ENCODE results near the gene GIMAP6.

GRCh38 chr7:150633926-150634325 lies 1.7 kb upstream of the GIMAP6 start:
- no peak for TF ChIP-seq CTCF (conservative IDR thresholded peaks at IDR 0.05; ENCODE audit: low read depth, low read length)
- no peak for TF ChIP-seq RCOR1 (IDR thresholded peaks at IDR 0.05; ENCODE audit: insufficient replicate concordance, low read length)
- TF ChIP-seq POLR2A (IDR thresholded peaks at IDR 0.05; ENCODE audit: low read depth, low read length) = no peak
- no peak for TF ChIP-seq BHLHE40 (IDR thresholded peaks at IDR 0.05; ENCODE audit: low read depth, low read length)
- TF ChIP-seq CEBPB (IDR thresholded peaks at IDR 0.05; ENCODE audit: low read depth, low read length) = no peak
- no peak for TF ChIP-seq MXI1 (IDR thresholded peaks at IDR 0.05; ENCODE audit: borderline replicate concordance, low read depth, low read length)
- TF ChIP-seq SMC3 (IDR thresholded peaks at IDR 0.05; ENCODE audit: low read depth, low read length) = no peak
- no peak for TF ChIP-seq RAD21 (IDR thresholded peaks at IDR 0.05; ENCODE audit: low read length)
- TF ChIP-seq, protein P1, sequence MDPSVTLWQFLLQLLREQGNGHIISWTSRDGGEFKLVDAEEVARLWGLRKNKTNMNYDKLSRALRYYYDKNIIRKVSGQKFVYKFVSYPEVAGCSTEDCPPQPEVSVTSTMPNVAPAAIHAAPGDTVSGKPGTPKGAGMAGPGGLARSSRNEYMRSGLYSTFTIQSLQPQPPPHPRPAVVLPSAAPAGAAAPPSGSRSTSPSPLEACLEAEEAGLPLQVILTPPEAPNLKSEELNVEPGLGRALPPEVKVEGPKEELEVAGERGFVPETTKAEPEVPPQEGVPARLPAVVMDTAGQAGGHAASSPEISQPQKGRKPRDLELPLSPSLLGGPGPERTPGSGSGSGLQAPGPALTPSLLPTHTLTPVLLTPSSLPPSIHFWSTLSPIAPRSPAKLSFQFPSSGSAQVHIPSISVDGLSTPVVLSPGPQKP (IDR thresholded peaks at IDR 0.05; ENCODE audit: borderline replicate concordance, low read depth, low read length) = no peak
- TF ChIP-seq MAZ (IDR thresholded peaks at IDR 0.05; ENCODE audit: borderline replicate concordance, low read depth, low read length) = no peak
- no peak for TF ChIP-seq NFE2L2 (IDR thresholded peaks at IDR 0.05; ENCODE audit: low read depth, low read length)
- TF ChIP-seq USF2 (IDR thresholded peaks at IDR 0.05; ENCODE audit: low read depth, low read length) = no peak
- TF ChIP-seq CHD1 (IDR thresholded peaks at IDR 0.05; ENCODE audit: low read depth, low read length) = no peak
